Stomach (tissue), 9 donors: Measurements from ENCODE around the gene WDR70. TPM values are rescaled to one million over a fixed set of nuclear protein-coding genes. Genes with fewer than 3 reads are reported as not detected.

Source experiments
- DNase-seq, 2 donors: peaks; one replicate each; pipeline versions ENCODE4 v3.0.0 to v3.0.0-alpha.2; 2013 to 2019
- H3K27ac ChIP-seq, 5 donors: fragments of 200-600 bp in 4 of 5; sonication (generic) in 4 of 5; one replicate each; pipeline ENCODE4 v1.5.1; 2013 to 2019; ENCODE audit warnings: mild to moderate bottlenecking in 1 of 5, moderate library complexity in 1 of 5
- H3K27me3 ChIP-seq, 3 donors: fragments of 200-600 bp; sonication (generic); one replicate each; pipeline ENCODE4 v1.5.1; 2017 to 2019; ENCODE audit warnings: mixed run types in 1 of 3
- H3K36me3 ChIP-seq, 4 donors: fragments of 200-600 bp; sonication (generic); 1 replicate in 3 of 4; 2 replicates in 1 of 4; pipeline ENCODE4 v1.5.1; 2016 to 2019
- H3K4me1 ChIP-seq, 4 donors: fragments of 200-600 bp; sonication (generic); one replicate each; pipeline ENCODE4 v1.5.1; 2016 to 2019
- H3K4me3 ChIP-seq, 4 donors: fragments of 200-600 bp; sonication (generic) in 3 of 4; one replicate each; pipeline ENCODE4 v1.5.1; 2016 to 2019; ENCODE audit warnings: mild to moderate bottlenecking in 1 of 4
- H3K9me3 ChIP-seq, 4 donors: fragments of 200-600 bp; sonication (generic); one replicate each; pipeline ENCODE4 v1.5.1; 2016 to 2019
- CTCF ChIP-seq, 7 experiments: fragments of 450-650 bp in 4 of 7; fragments of 200-600 bp in 3 of 7; sonication (generic) in 3 of 7; IDR thresholded peaks; one replicate each; pipeline ENCODE4 v1.5.1; 2016 to 2019; ENCODE audit warnings: antibody characterized with exemption in 7 of 7, control low read depth in 2 of 7, mild to moderate bottlenecking in 1 of 7
- EP300 ChIP-seq: sonication (generic); formaldehyde crosslinking; IDR thresholded peaks from one replicate; pipeline ENCODE4 v1.6.1; 2017; ENCODE audit warnings: antibody characterized with exemption
- POLR2A ChIP-seq, 4 donors: fragments of 450-650 bp; IDR thresholded peaks; one replicate each; pipeline ENCODE4 v1.6.1; 2016; ENCODE audit warnings: antibody characterized with exemption in 4 of 4, control low read depth in 2 of 4, mild to moderate bottlenecking in 1 of 4, moderate library complexity in 1 of 4
- POLR2AphosphoS5 ChIP-seq, 3 donors: sonication (generic); formaldehyde crosslinking; IDR thresholded peaks; one replicate each; pipeline ENCODE4 v1.6.1; 2016; ENCODE audit warnings: antibody characterized with exemption in 3 of 3
- WGBS, 5 donors: extraction: QIAGEN DNeasy Blood & Tissue Kit in 3 of 5; methylation state at CpG; one replicate each; pipeline versions ENCODE4 v1.1.5 to v1.1.7; 2013 to 2018; 5-methylcytosine and 5-hydroxymethylcytosine counted together
- intact Hi-C: fragments of 100-400 bp; cut with DNase I; formaldehyde crosslinking; loops from one replicate; pipeline ENCODE4 v1.15.1; 2023; ENCODE audit warnings: low total_unique reads
- polyA plus RNA-seq, 3 donors: library from polyadenylated mRNA; stranded (reverse); fragments of 200-250 nt; gene quantifications; one replicate each; pipeline ENCODE4 v1.2.3, GENCODE V29; 2013
- total RNA-seq, 5 donors: library from RNA; depleted of rRNA; stranded (reverse); fragments of >200 nt; gene quantifications; one replicate each; pipeline versions ENCODE4 v1.1.0 to v1.2.3, GENCODE V29; 2014 to 2016
- donor health status: healthy with polysubstance abuse.
- donor health status: Bipolar disorder and iron deficiency.
- donor health status: healthy.

WDR70 gene
- total and polyA plus RNA-seq, 8 donors, result 13.0 to 131 (median 35.0) TPM

GRCh38 chr5:37737326-37738056 is 358.4 kb downstream of the WDR70 start:
- 92 to 96% (median 93%) methylated on average over 4 of the region's 4 CpGs for WGBS, 5 donors
- TF ChIP-seq POLR2A (IDR thresholded peaks at IDR 0.05), result no peak
- no peak for TF ChIP-seq CTCF (IDR thresholded peaks at IDR 0.05)
- no peak for TF ChIP-seq POLR2AphosphoS5 (IDR thresholded peaks at IDR 0.05)
- TF ChIP-seq EP300, result no peak
- H3K9me3 ChIP-seq, result no peaks in the 10 kb centered on the region
- no peak overlapping the region for H3K4me3 ChIP-seq
- H3K27me3 ChIP-seq, result no peaks in the 10 kb centered on the region
- intact Hi-C loops, result no loop called here
- H3K27ac ChIP-seq, result peak overlapping the region in 1 of 5 donors; percentile 35
- no peak for DNase-seq
- peaks cover 12 to 20% (median 15%) of the 10 kb centered on the region in 4 donors for H3K4me1 ChIP-seq
- peaks cover 0 to 9% (median 4%) of the 10 kb centered on the region in 4 donors for H3K36me3 ChIP-seq

GRCh38 chr5:37738057-37738691 is 359.1 kb downstream of the WDR70 start:
- H3K27ac ChIP-seq, result peak overlapping the region in 3 of 5 donors; percentile 29 to 52 (median 52)
- H3K4me3 ChIP-seq, result no peak overlapping the region
- TF ChIP-seq EP300, result no peak
- TF ChIP-seq POLR2AphosphoS5 (IDR thresholded peaks at IDR 0.05), result no peak
- TF ChIP-seq POLR2A (IDR thresholded peaks at IDR 0.05), result no peak
- no peak for TF ChIP-seq CTCF (IDR thresholded peaks at IDR 0.05)
- 44 to 58% (median 47%) methylated on average over 4 of the region's 4 CpGs for WGBS, 5 donors
- H3K27me3 ChIP-seq, result no peaks in the 10 kb centered on the region
- H3K36me3 ChIP-seq, result peaks cover 0 to 14% (median 7%) of the 10 kb centered on the region in 4 donors
- intact Hi-C loops, result no loop called here
- no peaks in the 10 kb centered on the region for H3K9me3 ChIP-seq
- DNase-seq, result peak in 1 of 2 donors; percentile 60
- H3K4me1 ChIP-seq, result peaks cover 12 to 20% (median 15%) of the 10 kb centered on the region in 4 donors

- TF ChIP-seq POLR2A (IDR thresholded peaks at IDR 0.05), result no peak
- TF ChIP-seq POLR2AphosphoS5 (IDR thresholded peaks at IDR 0.05), result no peak
- no peak for TF ChIP-seq CTCF (IDR thresholded peaks at IDR 0.05)
- TF ChIP-seq EP300, result no peak
- H3K27me3 ChIP-seq, result no peaks in the 10 kb centered on the region
- WGBS, 5 donors, result 41 to 61% (median 54%) methylated on average over 5 of the region's 5 CpGs
- intact Hi-C loops, result no loop called here
- peaks cover 0 to 22% (median 14%) of the 10 kb centered on the region in 4 donors for H3K36me3 ChIP-seq
- H3K4me1 ChIP-seq, result peaks cover 12 to 20% (median 15%) of the 10 kb centered on the region in 4 donors
- H3K9me3 ChIP-seq, result no peaks in the 10 kb centered on the region
- H3K27ac ChIP-seq, result peak overlapping the region in 4 of 5 donors; percentile 17 to 52 (median 36)
- H3K4me3 ChIP-seq, result no peak overlapping the region
- DNase-seq, result no peak
These were observed 359.9 kb downstream of the WDR70 start for GRCh38 chr5:37738865-37739488.

- H3K36me3 ChIP-seq, result peaks cover 0 to 24% (median 17%) of the 10 kb centered on the region in 4 donors
These were observed 360.7 kb downstream of the WDR70 start for GRCh38 chr5:37739817-37740261.

More at GRCh38 chr5:37739817-37740261, 360.7 kb downstream of the WDR70 start:
- H3K4me1 ChIP-seq, result peaks cover 12 to 20% (median 15%) of the 10 kb centered on the region in 4 donors
- H3K4me3 ChIP-seq, result no peak overlapping the region
- H3K27me3 ChIP-seq, result no peaks in the 10 kb centered on the region
- TF ChIP-seq POLR2AphosphoS5 (IDR thresholded peaks at IDR 0.05), result peak in 1 of 3 donors; percentile 0
- no peak for TF ChIP-seq POLR2A (IDR thresholded peaks at IDR 0.05)
- H3K27ac ChIP-seq, result peak overlapping the region in 1 of 5 donors; percentile 52
- WGBS, 5 donors, result 56 to 82% (median 70%) methylated on average over 2 of the region's 2 CpGs
- no peak for DNase-seq
- H3K9me3 ChIP-seq, result no peaks in the 10 kb centered on the region
- intact Hi-C loops, result no loop called here
